SKM-1 treated with dmso at 0.1 percent for 144 hours (cell line): ENCODE measurements around the gene GALNT4.

Experiments used
- DNase-seq: peaks from one replicate; lab custom pipeline; 2025; ENCODE audit not compliant: unreplicated experiment; lab: John Stamatoyannopoulos, UW

GALNT4 gene

GRCh38 chr12:89524541-89525304, at the start of gene GALNT4:
Gene GALNT4, minus strand, starts transcription at chr12:89524796. Its CDS starts 247 bp downstream, at chr12:89524549.
- DNase-seq = peak; percentile 73

DNA sequence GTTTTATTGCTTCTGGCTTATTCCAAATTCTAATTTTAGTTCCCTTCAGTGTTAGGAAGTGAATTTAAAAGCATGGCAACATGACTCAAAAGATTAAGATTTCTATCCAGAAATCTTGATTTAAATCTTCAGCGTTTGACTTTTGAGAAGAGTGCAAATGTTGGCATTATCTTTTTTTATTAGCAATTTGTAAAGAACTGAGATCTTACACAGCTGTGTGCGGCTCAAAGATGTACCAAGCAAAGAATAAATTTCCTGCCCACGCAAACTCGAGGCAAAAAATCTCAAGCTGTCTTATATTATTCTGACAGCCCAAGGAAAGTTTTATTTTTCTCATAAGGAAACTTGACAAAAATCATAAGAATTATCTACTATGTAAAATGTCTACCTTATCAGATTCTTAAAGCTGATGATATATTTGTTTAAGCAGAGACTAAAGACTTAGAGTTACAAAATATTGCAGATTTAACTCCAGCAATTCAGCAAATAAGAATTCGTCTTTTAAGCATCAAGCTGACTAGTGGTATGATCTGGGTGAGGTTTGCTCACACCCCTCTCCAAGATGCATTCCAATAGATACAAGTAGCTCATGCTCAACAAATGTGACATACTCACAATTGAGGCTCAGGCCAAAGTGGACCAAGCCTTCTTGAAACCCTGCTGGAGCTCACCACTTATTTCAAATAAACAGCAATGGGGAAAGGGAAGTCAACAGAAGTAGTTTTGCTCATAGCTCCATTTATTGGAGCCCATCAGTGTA, 48.6 kb upstream of the GALNT4 start:
- DNase-seq = no peak

DNA sequence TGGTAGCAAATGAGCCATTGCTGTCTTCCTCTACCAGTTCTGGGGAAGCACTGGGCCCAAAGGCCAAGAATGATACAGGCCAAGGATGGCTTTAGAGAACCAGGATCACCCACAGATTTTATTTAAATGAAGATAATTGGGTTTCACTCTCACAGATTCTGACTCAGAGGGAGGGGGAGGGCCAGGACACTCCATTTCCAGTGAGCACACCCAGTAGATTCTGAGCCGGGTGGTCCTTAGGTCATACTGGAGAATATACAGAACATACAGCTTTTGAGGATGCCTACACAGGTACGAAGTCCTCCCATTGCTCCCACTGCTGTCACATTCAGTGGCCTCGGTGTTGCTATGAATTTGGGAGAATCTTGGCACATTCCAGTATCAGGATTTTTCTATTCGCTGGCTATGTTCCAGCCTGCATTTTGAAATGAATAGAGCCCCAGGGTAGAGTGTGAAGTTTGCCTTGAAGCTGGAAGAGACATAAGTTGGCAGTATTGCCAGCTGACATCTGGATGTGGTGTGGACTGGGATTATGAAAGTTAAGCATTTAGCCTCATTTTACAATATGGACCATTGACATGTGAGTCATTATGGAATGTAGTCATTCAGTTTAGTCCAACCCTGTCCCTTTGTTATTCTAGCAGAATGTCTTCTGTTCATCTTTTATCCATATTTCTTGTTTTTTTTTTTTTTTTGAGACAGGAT, 47.0 kb upstream of the GALNT4 start:
- no peak for DNase-seq

DNA sequence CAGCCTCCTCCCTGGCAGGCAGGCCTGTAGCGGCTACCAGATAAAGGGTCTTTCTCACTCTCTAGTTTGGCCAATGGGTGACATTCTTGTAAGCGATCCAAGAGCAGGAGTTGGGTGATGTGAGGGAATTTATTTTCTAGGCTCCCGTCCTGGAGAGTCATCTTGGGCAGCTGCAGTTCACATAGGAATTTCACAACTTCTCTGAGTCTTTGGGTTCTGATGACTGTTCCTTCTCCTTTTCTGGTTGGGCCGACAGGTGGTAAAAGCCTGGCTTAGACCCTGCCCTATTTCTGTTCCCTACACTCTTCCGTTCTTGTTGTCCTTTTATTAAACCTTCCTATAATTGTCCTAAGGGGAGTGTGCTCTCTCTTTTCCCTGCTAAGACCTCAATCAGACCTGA, 43.9 kb upstream of the GALNT4 start:
- DNase-seq = no peak

DNA sequence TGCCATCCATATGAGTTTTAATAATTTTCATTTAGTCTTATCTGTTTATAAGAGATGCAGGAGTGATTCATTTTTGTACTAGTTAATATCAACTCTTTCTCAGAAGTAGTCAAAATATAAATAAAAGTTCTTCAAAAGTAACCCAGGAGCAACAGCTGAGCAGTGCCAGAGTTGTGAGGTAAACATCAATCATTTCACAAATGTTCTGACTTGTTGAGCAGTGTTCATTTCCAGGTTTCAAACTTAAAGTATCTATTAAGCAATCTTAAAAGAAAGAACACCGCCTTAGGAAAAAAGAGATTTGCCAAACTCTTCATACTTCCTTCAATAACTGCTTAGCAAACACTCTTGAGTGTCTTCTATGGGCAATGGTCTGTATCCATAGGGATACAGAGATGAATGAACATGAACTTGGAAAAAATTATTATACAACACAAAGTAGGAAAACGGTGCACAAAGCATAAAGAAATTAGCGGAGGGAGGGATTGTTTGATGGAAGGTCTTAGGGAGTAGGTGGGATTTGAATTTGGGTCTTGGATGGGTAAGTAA, 43.2 kb upstream of the GALNT4 start:
- no peak for DNase-seq

- DNase-seq = no peak
These were observed 42.0 kb upstream of the GALNT4 start for GRCh38 chr12:89566615-89567014.

DNA sequence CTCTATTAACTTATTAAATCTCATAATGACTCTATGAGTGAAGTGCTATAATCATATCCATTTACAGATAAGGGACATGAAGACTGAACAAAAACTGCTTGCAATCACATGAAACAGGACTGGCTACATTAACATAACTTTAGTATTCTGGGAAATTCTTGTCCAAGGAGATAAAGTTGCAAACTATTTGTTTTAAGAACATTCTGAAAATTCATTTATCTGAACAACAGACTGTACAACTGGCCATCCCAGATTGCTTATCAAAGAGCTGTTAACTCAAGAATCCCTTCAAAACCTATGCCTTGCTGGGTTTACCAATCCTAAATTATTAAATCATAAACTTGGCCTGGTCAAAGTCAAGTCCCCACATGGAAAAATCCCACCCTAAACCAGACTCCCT, 40.4 kb upstream of the GALNT4 start:
- DNase-seq = no peak

DNA sequence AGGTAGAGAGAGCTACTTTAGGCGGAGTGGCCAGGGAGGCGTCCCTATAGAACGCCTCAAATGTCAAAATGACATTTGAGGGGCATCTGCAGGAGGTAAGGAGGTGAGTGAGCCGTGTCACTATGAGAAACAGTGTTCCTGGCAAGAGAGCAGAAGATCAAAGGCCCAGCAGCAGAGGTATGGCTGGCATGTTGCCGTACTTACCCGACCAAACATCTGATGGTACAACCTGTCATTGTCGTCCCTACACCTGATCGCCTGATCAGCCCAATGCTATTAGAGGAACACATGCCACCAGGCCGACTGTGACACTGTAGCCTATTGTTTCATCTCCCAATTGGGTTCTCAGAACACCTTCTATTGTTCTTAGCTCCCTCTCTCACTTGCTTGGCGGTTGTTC, 35.2 kb upstream of the GALNT4 start:
- DNase-seq = no peak

- DNase-seq = no peak
These were observed 32.4 kb upstream of the GALNT4 start for GRCh38 chr12:89556976-89557375.

DNA sequence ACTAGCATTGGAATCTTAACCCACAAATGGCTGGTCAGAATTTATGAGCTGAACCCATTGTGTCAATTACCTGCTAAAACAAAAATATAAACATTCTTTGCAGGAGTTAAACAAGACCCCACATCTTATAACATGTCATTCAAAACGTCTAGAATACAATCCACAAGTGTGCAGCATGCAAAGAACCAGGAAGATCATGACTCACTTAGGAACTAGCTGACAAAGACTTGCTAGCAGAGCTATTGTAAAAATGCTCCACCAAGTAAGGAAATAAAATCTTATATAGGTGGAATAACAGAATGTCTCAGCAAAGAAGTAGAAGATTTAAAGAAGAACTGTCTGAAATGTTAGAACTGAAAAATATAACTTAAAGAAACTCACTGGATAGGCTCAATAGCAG, 27.8 kb upstream of the GALNT4 start:
- no peak for DNase-seq

- no peak for DNase-seq
These were observed 27.2 kb upstream of the GALNT4 start for GRCh38 chr12:89551747-89552146.

DNA sequence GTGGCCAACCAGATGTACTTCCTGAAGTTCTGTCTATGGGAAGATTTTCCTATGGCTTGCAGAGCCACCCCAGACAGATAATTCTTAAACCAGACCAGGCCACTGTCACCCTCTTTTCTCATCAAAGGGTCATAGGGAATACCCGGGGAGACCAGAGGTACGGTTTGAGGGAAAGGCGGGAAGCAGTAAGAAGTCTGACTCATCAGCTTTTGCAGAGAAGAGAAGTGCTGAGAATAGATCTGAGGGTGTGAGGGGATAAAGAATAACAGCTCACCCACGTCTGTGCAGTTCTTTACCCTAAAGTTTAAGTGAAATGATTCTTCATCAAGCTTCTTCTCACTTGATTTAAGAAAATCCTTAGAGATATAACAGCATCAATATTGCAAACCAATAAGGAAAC, 22.5 kb upstream of the GALNT4 start:
- DNase-seq = no peak

- DNase-seq = no peak
These were observed 21.6 kb upstream of the GALNT4 start for GRCh38 chr12:89546151-89546550.

DNA sequence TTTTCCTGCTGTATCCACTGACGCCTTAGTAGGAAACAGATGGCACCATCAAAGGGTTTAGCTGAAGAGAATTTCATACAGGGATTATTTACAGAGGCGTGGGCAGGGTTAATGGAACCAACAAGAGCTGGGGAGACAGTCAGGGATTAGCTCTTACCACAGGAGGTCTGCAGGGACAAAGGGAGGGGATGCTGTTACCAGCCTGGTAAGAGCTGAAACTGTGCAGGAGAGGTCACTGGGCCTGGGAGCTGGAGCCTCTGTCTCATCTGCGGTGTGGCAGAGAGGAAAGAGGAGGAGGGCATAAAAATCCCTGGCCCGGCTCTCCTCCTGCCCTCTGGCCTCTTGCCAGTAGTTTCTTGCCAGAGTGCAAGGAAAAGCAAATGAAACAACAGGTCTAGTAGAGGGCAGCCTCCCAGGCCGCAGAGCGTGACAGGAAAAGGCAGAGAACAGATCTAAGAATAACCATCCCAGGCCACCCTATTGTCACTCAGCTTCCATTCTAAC, 20.1 kb upstream of the GALNT4 start:
- DNase-seq = no peak

GRCh38 chr12:89544022-89544421, 19.4 kb upstream of the GALNT4 start:
- no peak for DNase-seq

- peak; percentile 28 for DNase-seq
These were observed 18.5 kb upstream of the GALNT4 start for GRCh38 chr12:89542912-89543592.

GRCh38 chr12:89542236-89542635, 17.6 kb upstream of the GALNT4 start:
- no peak for DNase-seq

GRCh38 chr12:89540586-89540985, 16.0 kb upstream of the GALNT4 start:
- no peak for DNase-seq

GRCh38 chr12:89539426-89540223, 15.0 kb upstream of the GALNT4 start:
- peak; percentile 9 for DNase-seq

- no peak for DNase-seq
These were observed 14.3 kb upstream of the GALNT4 start for GRCh38 chr12:89538897-89539296.
